HepG2 (cell line): Measurements from ENCODE around the gene PIEZO2. TPM values are rescaled to one million over a fixed set of nuclear protein-coding genes. Genes with fewer than 3 reads are reported as not detected.

Experiments used
- ATAC-seq: fragments of 200-7000 bp; cut with Tn5 transposase; 3 replicates; pipeline ENCODE4 v1.9.1; 2020; ENCODE audit warnings: mild to moderate bottlenecking, moderate library complexity
- BruUV-seq: library from RNA; stranded (reverse); fragments of 400-500 nt; replicated peaks from 2 replicates; lab custom pipeline; 2021; lab: Mats Ljungman, UMichigan
- CTCF ChIA-PET: fragments of 300-600 bp; formaldehyde crosslinking; extraction: SDS; loops from one replicate; lab custom pipeline; 2021; ENCODE audit warnings: low total read pairs, inconsistent platforms, low intra/inter-chr PET ratio; lab: Yijun Ruan, JAX
- POLR2A ChIA-PET: fragments of 350-600 bp; sonication (Branson Sonifier 250); formaldehyde crosslinking; loops from one replicate; lab custom pipeline; 2020; ENCODE audit warnings: antibody characterized with exemption, inconsistent platforms; lab: Yijun Ruan, JAX
- DNase-seq: peaks from one replicate; pipeline ENCODE4 v3.0.0-alpha.2; 2015; ENCODE audit warnings: low spot score
- FAIRE-seq: peaks from 3 replicates; lab custom pipeline; 2011; peaks lifted over from hg19 to GRCh38; lab: Jason Lieb, UNC
- H2AFZ ChIP-seq: one replicate; pipeline ENCODE4 v1.6.1; 2011; ENCODE audit warnings: low read length, inconsistent platforms
- H3K27ac ChIP-seq: fragments of 300-600 bp; 3 replicates; pipeline ENCODE4 v1.8.0; 2011; ENCODE audit warnings: mixed run types, mild to moderate bottlenecking, mixed read lengths, low read length, inconsistent platforms; ENCODE audit not compliant: insufficient read depth; ENCODE audit errors: extremely low read length
- H3K27me3 ChIP-seq, 2 experiments: fragments of 200-600 bp in 1 of 2; 2 replicates in 1 of 2; 3 replicates in 1 of 2; pipeline versions ENCODE4 v1.6.0 to v1.8.0; 2011; ENCODE audit warnings: low read length in 2 of 2, mild to moderate bottlenecking in 2 of 2, moderate library complexity in 2 of 2, inconsistent platforms in 1 of 2; ENCODE audit not compliant: insufficient read depth in 2 of 2, control insufficient read depth in 1 of 2
- H3K36me3 ChIP-seq, 2 experiments: fragments of 200-600 bp in 1 of 2; replicated peaks in 1 of 2; 2 replicates in 1 of 2; 3 replicates in 1 of 2; pipeline versions ENCODE4 v1.5.1 to v1.8.0; 2011; ENCODE audit warnings: low read length in 2 of 2, inconsistent platforms in 1 of 2; ENCODE audit not compliant: insufficient read depth in 2 of 2, control insufficient read depth in 1 of 2
- H3K4me1 ChIP-seq: 2 replicates; pipeline ENCODE4 v1.5.1; 2012; ENCODE audit warnings: low read length, inconsistent platforms; ENCODE audit not compliant: insufficient read depth
- H3K4me2 ChIP-seq: 2 replicates; pipeline ENCODE4 v1.6.0; 2011; ENCODE audit warnings: low read depth, low read length, inconsistent platforms
- H3K4me3 ChIP-seq, 3 experiments: fragments of 200-600 bp in 1 of 3; sonication (generic), shearing (Covaris generic) in 1 of 3; replicated peaks in 1 of 3; 2 replicates each; pipeline ENCODE4 v1.5.1; 2011 to 2016; ENCODE audit warnings: low read length in 3 of 3, inconsistent platforms in 2 of 3, low read depth in 2 of 3, mild to moderate bottlenecking in 2 of 3, control low read depth in 1 of 3, mixed read lengths in 1 of 3; ENCODE audit not compliant: insufficient read depth in 1 of 3
- H3K79me2 ChIP-seq: one replicate; pipeline ENCODE4 v1.6.1; 2011; ENCODE audit warnings: low read length, inconsistent platforms; ENCODE audit not compliant: insufficient read depth
- H3K9ac ChIP-seq: 2 replicates; pipeline ENCODE4 v1.6.0; 2011; ENCODE audit warnings: mild to moderate bottlenecking, low read depth, low read length, inconsistent platforms; ENCODE audit not compliant: insufficient read depth
- H3K9me3 ChIP-seq: 2 replicates; pipeline ENCODE4 v1.5.1; 2012; ENCODE audit warnings: mild to moderate bottlenecking, low read length
- H4K20me1 ChIP-seq: 2 replicates; pipeline ENCODE4 v1.6.0; 2011; ENCODE audit warnings: inconsistent platforms, mild to moderate bottlenecking, low read length, moderate library complexity; ENCODE audit not compliant: insufficient read depth
- ATF7-NPFF ChIP-seq: sonication (generic); formaldehyde crosslinking; IDR thresholded peaks from 2 replicates; pipeline ENCODE4 v1.8.1; 2023; ENCODE audit warnings: mild to moderate bottlenecking, low read depth, missing genetic modification reagents, moderate library complexity
- FOXM1 ChIP-seq: sonication (generic); formaldehyde crosslinking; IDR thresholded peaks from 2 replicates; pipeline ENCODE4 v1.5.0; 2020; ENCODE audit warnings: missing genetic modification reagents
- GATAD1 ChIP-seq: IDR thresholded peaks from 2 replicates; pipeline ENCODE4 v1.6.1; 2016; ENCODE audit warnings: missing genetic modification reagents, missing compliant biosample characterization
- HIC2 ChIP-seq: sonication (generic); formaldehyde crosslinking; IDR thresholded peaks from 2 replicates; pipeline ENCODE4 v1.9.0; 2022; ENCODE audit warnings: low read depth, missing genetic modification reagents
- KMT2A ChIP-seq: sonication (generic); formaldehyde crosslinking; IDR thresholded peaks from 2 replicates; pipeline ENCODE4 v1.4.0; 2020; ENCODE audit warnings: missing genetic modification reagents
- NONO ChIP-seq, 2 experiments: fragments of 450-650 bp in 1 of 2; sonication (generic) in 1 of 2; formaldehyde crosslinking in 1 of 2; IDR thresholded peaks in 1 of 2; conservative IDR thresholded peaks in 1 of 2; 2 replicates each; pipeline versions ENCODE4 v1.6.1 to v1.8.0; 2017 to 2022; ENCODE audit warnings: mild to moderate bottlenecking in 1 of 2, missing genetic modification reagents in 1 of 2, moderate library complexity in 1 of 2
- PRMT3 ChIP-seq: sonication (generic); formaldehyde crosslinking; IDR thresholded peaks from 2 replicates; pipeline ENCODE4 v1.8.1; 2022; ENCODE audit warnings: low read depth, mild to moderate bottlenecking, moderate library complexity, missing genetic modification reagents, borderline replicate concordance
- RBFOX2 ChIP-seq: fragments of 200-400 bp; formaldehyde crosslinking; IDR thresholded peaks from 2 replicates; pipeline ENCODE4 v1.6.1; 2017; ENCODE audit warnings: low read depth, mild to moderate bottlenecking, low read length
- SETDB1 ChIP-seq: sonication (generic); formaldehyde crosslinking; IDR thresholded peaks from 2 replicates; pipeline ENCODE4 v1.5.1; 2020; ENCODE audit warnings: missing genetic modification reagents, mild to moderate bottlenecking, borderline replicate concordance
- SMARCE1 ChIP-seq: fragments of 450-650 bp; IDR thresholded peaks from 2 replicates; pipeline ENCODE4 v1.6.1; 2017; ENCODE audit warnings: borderline replicate concordance
- TFDP2 ChIP-seq: sonication (generic); formaldehyde crosslinking; IDR thresholded peaks from 2 replicates; pipeline ENCODE4 v1.4.0; 2020; ENCODE audit warnings: missing genetic modification reagents
- U2AF2 ChIP-seq: fragments of 200-400 bp; formaldehyde crosslinking; IDR thresholded peaks from 2 replicates; pipeline ENCODE4 v1.6.1; 2017; ENCODE audit warnings: low read depth, mild to moderate bottlenecking, low read length
- ZFYVE20 ChIP-seq: sonication (generic); formaldehyde crosslinking; IDR thresholded peaks from 2 replicates; pipeline ENCODE4 v1.8.0; 2023; ENCODE audit warnings: low read depth, mild to moderate bottlenecking, moderate library complexity, missing genetic modification reagents, borderline replicate concordance
- ZNF224 ChIP-seq: sonication (generic); formaldehyde crosslinking; IDR thresholded peaks from 2 replicates; pipeline ENCODE4 v1.5.0; 2020; ENCODE audit warnings: mild to moderate bottlenecking, missing genetic modification reagents
- ZNF30 ChIP-seq: sonication (generic); formaldehyde crosslinking; IDR thresholded peaks from 2 replicates; pipeline ENCODE4 v1.5.0; 2020; ENCODE audit warnings: mild to moderate bottlenecking, missing genetic modification reagents
- ZNF331 ChIP-seq: sonication (generic); formaldehyde crosslinking; IDR thresholded peaks from 2 replicates; pipeline ENCODE4 v1.4.0; 2020; ENCODE audit warnings: missing genetic modification reagents
- ZNF337 ChIP-seq: sonication (generic); formaldehyde crosslinking; IDR thresholded peaks from 2 replicates; pipeline ENCODE4 v1.5.1; 2020; ENCODE audit warnings: missing genetic modification reagents, low read depth, mild to moderate bottlenecking, borderline replicate concordance
- ZNF572 ChIP-seq: sonication (generic); formaldehyde crosslinking; IDR thresholded peaks from 2 replicates; pipeline ENCODE4 v1.5.1; 2020; ENCODE audit warnings: mild to moderate bottlenecking, missing genetic modification reagents
- ZNF691 ChIP-seq: sonication (generic); formaldehyde crosslinking; IDR thresholded peaks from 2 replicates; pipeline ENCODE4 v1.4.0; 2020; ENCODE audit warnings: missing genetic modification reagents, low read depth, mild to moderate bottlenecking, borderline replicate concordance
- ZNF841 ChIP-seq: sonication (generic); formaldehyde crosslinking; IDR thresholded peaks from 2 replicates; pipeline ENCODE4 v1.8.1; 2023; ENCODE audit warnings: missing genetic modification reagents, borderline replicate concordance
- WGBS: methylation state at CpG from one replicate; pipeline ENCODE4 v1.1.6; 2017; ENCODE audit warnings: low lambda C conversion rate; 5-methylcytosine and 5-hydroxymethylcytosine counted together
- in situ Hi-C: cut with HindIII; loops from 2 replicates; pipeline ENCODE4 v1.10.0; 2017; ENCODE audit warnings: low pct_unique_long_range_greater_than_20kb; ENCODE audit not compliant: extremely low pct_ligation_motif_present
- intact Hi-C: fragments of 100-400 bp; cut with micrococcal nuclease; formaldehyde crosslinking; loops from one replicate; pipeline ENCODE4 v1.10.0; 2022; ENCODE audit not compliant: unreplicated experiment
- polyA plus RNA-seq, 8 experiments: library from polyadenylated mRNA; depleted of rRNA in 3 of 8; stranded (reverse) in 7 of 8; unstranded in 1 of 8; fragments of >200 nt; fragmentation: Illumina TruSeq in 4 of 8; extraction: Trizol in 4 of 8; gene quantifications; 2 replicates each; pipeline versions ENCODE4 v1.2.1 to v1.2.3, GENCODE V29; 2011 to 2016; ENCODE audit warnings: low read depth in 4 of 8, missing spikeins in 1 of 8, mixed read lengths in 1 of 8; ENCODE audit not compliant: insufficient read depth in 1 of 8
- total RNA-seq, 5 experiments: library from RNA; depleted of rRNA; stranded (reverse); fragments of >200 nt; fragmentation: Illumina TruSeq; extraction: Trizol; gene quantifications; 2 replicates each; pipeline ENCODE4 v1.2.3, GENCODE V29; 2016; ENCODE audit warnings: low read depth in 1 of 5

The PIEZO2 gene
- total and polyA plus RNA-seq, 2 of the 13 experiments (the other 11 are each of a cell fraction or from before 2014, with no cell fraction given), result 15.2 to 27.2 TPM

- Histone ChIP-seq H3K27ac (no peak overlapping the region), H3K4me3 (no peak overlapping the region), H3K36me3 (peaks cover 3 to 4% of the 10 kb centered on the region in 2 experiments; a peak in 1 of 5 replicates), H3K4me1 (no peaks in the 10 kb centered on the region), H2AFZ (no peak overlapping the region), H3K9me3 (no peaks in the 10 kb centered on the region), H3K9ac (no peak overlapping the region), H4K20me1 (no peaks in the 10 kb centered on the region), H3K27me3 (no peaks in the 10 kb centered on the region), H3K79me2 (no peaks in the 10 kb centered on the region), H3K4me2 (no peak overlapping the region)
- intact Hi-C loops (no loop called here), in situ Hi-C loops (no loop called here)
- DNase-seq (no peak), ATAC-seq (no peak), FAIRE-seq (no peak)
- ChIA-PET POLR2A (no interaction called here), CTCF (no interaction called here)
- BruUV-seq, result no TSS peak
- WGBS, result 75% methylated on average over 3 of the region's 3 CpGs
- TF ChIP-seq HIC2 (CRISPR knock-in tag), result no peak
- TF ChIP-seq KMT2A (CRISPR knock-in tag), result no peak
- no peak for TF ChIP-seq SETDB1 (CRISPR knock-in tag)
- no peak for TF ChIP-seq ZNF841 (CRISPR knock-in tag)
- no peak for TF ChIP-seq RBFOX2
- TF ChIP-seq U2AF2, result no peak
- no peak for TF ChIP-seq ZFYVE20 (CRISPR knock-in tag)
- TF ChIP-seq ZNF337 (CRISPR knock-in tag), result no peak
- no peak for TF ChIP-seq ZNF30 (CRISPR knock-in tag)
- no peak for TF ChIP-seq ZNF691 (CRISPR knock-in tag)
- TF ChIP-seq PRMT3 (CRISPR knock-in tag), result no peak
- TF ChIP-seq GATAD1 (CRISPR knock-in tag), result no peak
- TF ChIP-seq TFDP2 (CRISPR knock-in tag), result no peak
- TF ChIP-seq FOXM1, result no peak
- TF ChIP-seq ZNF572 (CRISPR knock-in tag), result no peak
- no peak for TF ChIP-seq ATF7-NPFF (CRISPR knock-in tag)
- TF ChIP-seq NONO (IDR thresholded peaks at IDR 0.05), result no peak
- TF ChIP-seq NONO (CRISPR knock-in tag; conservative IDR thresholded peaks at IDR 0.05), result no peak
- no peak for TF ChIP-seq SMARCE1
- no peak for TF ChIP-seq ZNF331 (CRISPR knock-in tag)
- no peak for TF ChIP-seq ZNF224 (CRISPR knock-in tag)
Measured at GRCh38 chr18:10771053-10771709, 378.2 kb downstream of the PIEZO2 start.
